OCI-LY1 (cell line): ENCODE data around the gene ADAM22.

Experiments
- H2AFZ ChIP-seq: fragments of 200-600 bp; sonication (generic), shearing (Covaris generic); 2 replicates; pipeline ENCODE4 v1.6.0; 2014; ENCODE audit warnings: antibody characterized with exemption, mild to moderate bottlenecking, low read length
- H3F3A ChIP-seq: fragments of 200-600 bp; sonication (generic), shearing (Covaris generic); 2 replicates; pipeline ENCODE4 v1.6.0; 2014; ENCODE audit warnings: mild to moderate bottlenecking, antibody characterized with exemption, low read length, moderate library complexity; ENCODE audit not compliant: insufficient read depth
- H3K27ac ChIP-seq: fragments of 200-600 bp; sonication (generic); 2 replicates; pipeline ENCODE4 v1.5.1; 2014; ENCODE audit warnings: low read length, mixed run types, mild to moderate bottlenecking, low read depth; ENCODE audit not compliant: poor library complexity, severe bottlenecking
- H3K27me3 ChIP-seq: fragments of 200-600 bp; sonication (generic); 2 replicates; pipeline ENCODE4 v1.6.0; 2014; ENCODE audit warnings: antibody characterized with exemption, mild to moderate bottlenecking, low read length, moderate library complexity; ENCODE audit not compliant: insufficient read depth
- H3K36me3 ChIP-seq: fragments of 200-600 bp; sonication (generic); 2 replicates; pipeline ENCODE4 v1.6.1; 2014; ENCODE audit warnings: mild to moderate bottlenecking, antibody characterized with exemption, low read length, moderate library complexity, mixed read lengths; ENCODE audit not compliant: insufficient read depth
- H3K4me1 ChIP-seq: fragments of 200-600 bp; sonication (generic); 2 replicates; pipeline ENCODE4 v1.5.1; 2014; ENCODE audit warnings: mild to moderate bottlenecking, low read length, moderate library complexity; ENCODE audit not compliant: insufficient read depth, severe bottlenecking
- H3K4me2 ChIP-seq: fragments of 200-600 bp; sonication (generic), shearing (Covaris generic); 2 replicates; pipeline ENCODE4 v1.6.1; 2014; ENCODE audit warnings: low read length
- H3K4me3 ChIP-seq: fragments of 200-600 bp; sonication (generic); 2 replicates; pipeline ENCODE4 v1.5.1; 2014; ENCODE audit warnings: low read length, low read depth, mild to moderate bottlenecking, mixed read lengths; ENCODE audit not compliant: poor library complexity, severe bottlenecking
- H3K79me2 ChIP-seq: fragments of 200-600 bp; shearing (Covaris generic); 2 replicates; pipeline ENCODE4 v1.6.1; 2016; ENCODE audit warnings: mixed run types, low read length, mixed read lengths; ENCODE audit not compliant: insufficient read depth
- H3K9ac ChIP-seq: fragments of 200-600 bp; sonication (generic), shearing (Covaris generic); 2 replicates; pipeline ENCODE4 v1.6.1; 2014; ENCODE audit warnings: mild to moderate bottlenecking, low read length, mixed read lengths
- H3K9me2 ChIP-seq: fragments of 200-600 bp; sonication (generic), shearing (Covaris generic); 2 replicates; pipeline ENCODE4 v1.6.1; 2014; ENCODE audit warnings: low read depth, mild to moderate bottlenecking, low read length, mixed read lengths
- H3K9me3 ChIP-seq: fragments of 200-600 bp; shearing (Covaris generic); 2 replicates; pipeline ENCODE4 v1.6.1; 2014; ENCODE audit warnings: low read length, mixed read lengths
- H4K20me1 ChIP-seq: fragments of 200-600 bp; sonication (generic), shearing (Covaris generic); 2 replicates; pipeline ENCODE4 v1.6.0; 2016; ENCODE audit warnings: mild to moderate bottlenecking, low read length; ENCODE audit not compliant: insufficient read depth
- CTCF ChIP-seq: fragments of 200-600 bp; sonication (generic), shearing (Covaris generic); IDR thresholded peaks from 2 replicates; pipeline ENCODE4 v1.5.1; 2017; ENCODE audit warnings: mild to moderate bottlenecking, antibody characterized with exemption, low read length, moderate library complexity, mixed read lengths
- EZH2 ChIP-seq: fragments of 200-600 bp; sonication (generic), shearing (Covaris generic); IDR thresholded peaks from 2 replicates; pipeline ENCODE4 v1.8.0; 2017; ENCODE audit warnings: borderline replicate concordance, mixed run types, mild to moderate bottlenecking, antibody characterized with exemption, low read length, moderate library complexity, mixed read lengths

ADAM22 gene

GRCh38 chr7:88208521-88208920, 274.5 kb downstream of the ADAM22 start:
- Histone ChIP-seq H3K9me2 (no peaks in the 10 kb centered on the region), H3K27me3 (no peaks in the 10 kb centered on the region), H3K79me2 (no peaks in the 10 kb centered on the region), H3K4me3 (no peak overlapping the region), H3K9ac (no peak overlapping the region), H3K9me3 (no peaks in the 10 kb centered on the region), H3K4me1 (no peaks in the 10 kb centered on the region), H3F3A (no peaks in the 10 kb centered on the region), H3K27ac (no peak overlapping the region), H3K4me2 (no peak overlapping the region), H3K36me3 (peaks cover 92% of the 10 kb centered on the region), H2AFZ (no peak overlapping the region), H4K20me1 (no peaks in the 10 kb centered on the region)
- TF ChIP-seq EZH2, result no peak
- no peak for TF ChIP-seq CTCF

GRCh38 chr7:88212918-88213317, 278.9 kb downstream of the ADAM22 start:
- TF ChIP-seq EZH2, result no peak
- no peak for TF ChIP-seq CTCF
- Histone ChIP-seq H3K9me3 (no peaks in the 10 kb centered on the region), H3K27me3 (no peaks in the 10 kb centered on the region)

GRCh38 chr7:88214456-88214855, 280.4 kb downstream of the ADAM22 start:
- Histone ChIP-seq H3K9me2 (no peaks in the 10 kb centered on the region), H3K27me3 (no peaks in the 10 kb centered on the region), H3K9ac (no peak overlapping the region), H3K4me1 (peaks cover 16% of the 10 kb centered on the region), H2AFZ (no peak overlapping the region), H3F3A (no peaks in the 10 kb centered on the region), H3K27ac (no peak overlapping the region), H4K20me1 (no peaks in the 10 kb centered on the region), H3K4me2 (no peak overlapping the region), H3K9me3 (no peaks in the 10 kb centered on the region), H3K79me2 (peaks cover 8% of the 10 kb centered on the region; the same call in 1 of the 2 replicates), H3K4me3 (no peak overlapping the region), H3K36me3 (peaks cover 72% of the 10 kb centered on the region)
- no peak for TF ChIP-seq EZH2
- TF ChIP-seq CTCF, result no peak

More at GRCh38 chr7:88212918-88213317, 278.9 kb downstream of the ADAM22 start:
- Histone ChIP-seq H3K27ac (no peak overlapping the region), H3K36me3 (peaks cover 88% of the 10 kb centered on the region), H3K79me2 (0 out of 2 replicates have a peak, but pooled peaks cover 5% of the 10 kb centered on the region), H3K4me3 (no peak overlapping the region), H3K4me1 (peaks cover 7% of the 10 kb centered on the region), H3K4me2 (no peak overlapping the region), H3F3A (no peaks in the 10 kb centered on the region), H2AFZ (no peak overlapping the region), H3K9ac (no peak overlapping the region), H3K9me2 (no peaks in the 10 kb centered on the region), H4K20me1 (no peaks in the 10 kb centered on the region)
